ENCODE results near the gene IDH3B.
"Not testable (repeated sequence)": the region's sequence is repeated elsewhere in the genome, so short reads cannot be mapped to it uniquely, and the experiment has no call there.

The IDH3B gene

DNA sequence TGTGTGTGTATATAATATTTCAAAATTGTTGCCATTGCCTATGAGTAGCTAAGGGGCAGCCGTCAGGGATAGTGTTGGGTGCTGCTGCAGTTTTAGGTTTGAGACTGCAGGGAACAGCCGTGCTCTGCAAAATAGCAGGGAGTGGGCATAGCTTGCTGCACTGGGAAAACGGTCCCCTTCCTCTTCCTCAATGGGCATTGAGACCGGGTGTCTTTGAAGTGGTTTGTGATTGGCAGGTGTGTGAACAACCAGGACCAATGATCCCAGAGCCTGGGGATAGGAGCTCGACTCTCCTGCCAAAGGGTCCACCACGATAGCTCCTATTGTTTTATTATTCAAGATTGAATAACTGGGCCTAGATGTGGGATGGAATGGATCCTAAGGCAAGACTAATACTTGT, 23.5 kb upstream of the IDH3B start:
- H3K27ac ChIP-seq (ENCODE audit: low read depth in 2 of 2, low read length in 2 of 2): no peak overlapping the region
- H3K9ac ChIP-seq (ENCODE audit: low read depth in 1 of 2, low read length in 2 of 2): no peak overlapping the region
- H3K27me3 ChIP-seq (ENCODE audit: control insufficient read depth in 2 of 2, insufficient read depth in 2 of 2, low read length in 2 of 2): peaks cover 21 to 35% of the 10 kb centered on the region in 2 donors

GRCh38 chr20:2684817-2685216, 20.8 kb upstream of the IDH3B start:
- H3K27me3 ChIP-seq (ENCODE audit: control insufficient read depth in 2 of 2, insufficient read depth in 2 of 2, low read length in 2 of 2): peaks cover 9 to 15% of the 10 kb centered on the region in 2 donors
- not testable (repeated sequence) for H3K9ac ChIP-seq (ENCODE audit: low read depth in 1 of 2, low read length in 2 of 2); H3K4me1 ChIP-seq (ENCODE audit: control insufficient read depth in 2 of 2, insufficient read depth in 2 of 2, low read length in 2 of 2); H3K4me3 ChIP-seq (ENCODE audit: low read length in 2 of 2); H3K9me3 ChIP-seq (ENCODE audit: control insufficient read depth in 2 of 2, low read length in 2 of 2); H3K27ac ChIP-seq (ENCODE audit: low read depth in 2 of 2, low read length in 2 of 2); H3K36me3 ChIP-seq (ENCODE audit: control insufficient read depth in 2 of 2, insufficient read depth in 2 of 2, low read length in 2 of 2)

More for the DNA sequence above, 23.5 kb upstream of the IDH3B start:
- no peaks in the 10 kb centered on the region for H3K9me3 ChIP-seq (ENCODE audit: control insufficient read depth in 2 of 2, low read length in 2 of 2)
- peaks cover 0 to 6% of the 10 kb centered on the region in 2 donors for H3K4me1 ChIP-seq (ENCODE audit: control insufficient read depth in 2 of 2, insufficient read depth in 2 of 2, low read length in 2 of 2)
- no peak overlapping the region for H3K4me3 ChIP-seq (ENCODE audit: low read length in 2 of 2)
- no peaks in the 10 kb centered on the region for H3K36me3 ChIP-seq (ENCODE audit: control insufficient read depth in 2 of 2, insufficient read depth in 2 of 2, low read length in 2 of 2)

- not testable (repeated sequence) for H3K27ac ChIP-seq (ENCODE audit: low read depth in 2 of 2, low read length in 2 of 2); H3K9me3 ChIP-seq (ENCODE audit: control insufficient read depth in 2 of 2, low read length in 2 of 2); H3K36me3 ChIP-seq (ENCODE audit: control insufficient read depth in 2 of 2, insufficient read depth in 2 of 2, low read length in 2 of 2); H3K27me3 ChIP-seq (ENCODE audit: control insufficient read depth in 2 of 2, insufficient read depth in 2 of 2, low read length in 2 of 2); H3K4me3 ChIP-seq (ENCODE audit: low read length in 2 of 2); H3K4me1 ChIP-seq (ENCODE audit: control insufficient read depth in 2 of 2, insufficient read depth in 2 of 2, low read length in 2 of 2); H3K9ac ChIP-seq (ENCODE audit: low read depth in 1 of 2, low read length in 2 of 2)
These were observed 18.0 kb upstream of the IDH3B start for GRCh38 chr20:2682040-2682439.

GRCh38 chr20:2680046-2680445, 16.0 kb upstream of the IDH3B start:
- no peaks in the 10 kb centered on the region for H3K9me3 ChIP-seq (ENCODE audit: control insufficient read depth in 2 of 2, low read length in 2 of 2)
- no peak overlapping the region for H3K4me3 ChIP-seq (ENCODE audit: low read length in 2 of 2)
- no peaks in the 10 kb centered on the region for H3K4me1 ChIP-seq (ENCODE audit: control insufficient read depth in 2 of 2, insufficient read depth in 2 of 2, low read length in 2 of 2)
- H3K27me3 ChIP-seq (ENCODE audit: control insufficient read depth in 2 of 2, insufficient read depth in 2 of 2, low read length in 2 of 2): no peaks in the 10 kb centered on the region
- H3K27ac ChIP-seq (ENCODE audit: low read depth in 2 of 2, low read length in 2 of 2): no peak overlapping the region
- no peaks in the 10 kb centered on the region for H3K36me3 ChIP-seq (ENCODE audit: control insufficient read depth in 2 of 2, insufficient read depth in 2 of 2, low read length in 2 of 2)
- H3K9ac ChIP-seq (ENCODE audit: low read depth in 1 of 2, low read length in 2 of 2): no peak overlapping the region

GRCh38 chr20:2673453-2673852, 9.4 kb upstream of the IDH3B start:
- H3K4me1 ChIP-seq (ENCODE audit: control insufficient read depth in 2 of 2, insufficient read depth in 2 of 2, low read length in 2 of 2): no peaks in the 10 kb centered on the region
- no peak overlapping the region for H3K27ac ChIP-seq (ENCODE audit: low read depth in 2 of 2, low read length in 2 of 2)
- H3K4me3 ChIP-seq (ENCODE audit: low read length in 2 of 2): no peak overlapping the region
- no peak overlapping the region for H3K9ac ChIP-seq (ENCODE audit: low read depth in 1 of 2, low read length in 2 of 2)
- no peaks in the 10 kb centered on the region for H3K9me3 ChIP-seq (ENCODE audit: control insufficient read depth in 2 of 2, low read length in 2 of 2)
- no peaks in the 10 kb centered on the region for H3K27me3 ChIP-seq (ENCODE audit: control insufficient read depth in 2 of 2, insufficient read depth in 2 of 2, low read length in 2 of 2)
- H3K36me3 ChIP-seq (ENCODE audit: control insufficient read depth in 2 of 2, insufficient read depth in 2 of 2, low read length in 2 of 2): no peaks in the 10 kb centered on the region

GRCh38 chr20:2672446-2672845, 8.4 kb upstream of the IDH3B start:
- no peaks in the 10 kb centered on the region for H3K36me3 ChIP-seq (ENCODE audit: control insufficient read depth in 2 of 2, insufficient read depth in 2 of 2, low read length in 2 of 2)
- no peaks in the 10 kb centered on the region for H3K27me3 ChIP-seq (ENCODE audit: control insufficient read depth in 2 of 2, insufficient read depth in 2 of 2, low read length in 2 of 2)
- H3K9ac ChIP-seq (ENCODE audit: low read depth in 1 of 2, low read length in 2 of 2): no peak overlapping the region
- H3K27ac ChIP-seq (ENCODE audit: low read depth in 2 of 2, low read length in 2 of 2): no peak overlapping the region
- H3K4me1 ChIP-seq (ENCODE audit: control insufficient read depth in 2 of 2, insufficient read depth in 2 of 2, low read length in 2 of 2): no peaks in the 10 kb centered on the region
- no peaks in the 10 kb centered on the region for H3K9me3 ChIP-seq (ENCODE audit: control insufficient read depth in 2 of 2, low read length in 2 of 2)
- no peak overlapping the region for H3K4me3 ChIP-seq (ENCODE audit: low read length in 2 of 2)

DNA sequence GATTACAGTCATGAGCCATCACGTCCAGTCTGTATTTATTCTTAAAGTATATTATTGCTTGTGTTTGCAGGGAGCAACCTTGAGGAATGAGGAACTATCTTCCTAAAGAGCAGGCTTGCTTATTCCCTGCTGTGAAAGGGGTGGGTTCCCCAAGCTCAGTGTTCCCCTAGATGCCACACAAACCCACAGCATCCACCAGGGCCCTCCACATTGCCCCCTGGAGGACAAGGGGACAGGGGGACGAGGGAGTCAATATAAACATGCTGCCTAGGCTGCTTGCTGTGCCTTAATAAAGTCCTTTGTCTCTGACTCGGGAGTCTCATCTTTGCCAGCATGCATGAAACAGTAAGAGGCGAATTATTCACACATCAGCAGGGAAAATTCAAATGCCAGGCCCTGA, 8.0 kb upstream of the IDH3B start:
- H3K4me1 ChIP-seq (ENCODE audit: control insufficient read depth in 2 of 2, insufficient read depth in 2 of 2, low read length in 2 of 2): no peaks in the 10 kb centered on the region
- no peaks in the 10 kb centered on the region for H3K36me3 ChIP-seq (ENCODE audit: control insufficient read depth in 2 of 2, insufficient read depth in 2 of 2, low read length in 2 of 2)
- no peaks in the 10 kb centered on the region for H3K9me3 ChIP-seq (ENCODE audit: control insufficient read depth in 2 of 2, low read length in 2 of 2)
- no peak overlapping the region for H3K4me3 ChIP-seq (ENCODE audit: low read length in 2 of 2)
- no peak overlapping the region for H3K9ac ChIP-seq (ENCODE audit: low read depth in 1 of 2, low read length in 2 of 2)
- no peak overlapping the region for H3K27ac ChIP-seq (ENCODE audit: low read depth in 2 of 2, low read length in 2 of 2)
- no peaks in the 10 kb centered on the region for H3K27me3 ChIP-seq (ENCODE audit: control insufficient read depth in 2 of 2, insufficient read depth in 2 of 2, low read length in 2 of 2)

GRCh38 chr20:2663364-2663886, 591 bp downstream of the IDH3B start:
- no peaks in the 10 kb centered on the region for H3K27me3 ChIP-seq (ENCODE audit: control insufficient read depth in 2 of 2, insufficient read depth in 2 of 2, low read length in 2 of 2)
- H3K4me1 ChIP-seq (ENCODE audit: control insufficient read depth in 2 of 2, insufficient read depth in 2 of 2, low read length in 2 of 2): peaks cover 11 to 13% of the 10 kb centered on the region in 2 donors
- H3K27ac ChIP-seq (ENCODE audit: low read depth in 2 of 2, low read length in 2 of 2): peak overlapping the region; percentile 89 to 91
- peaks cover 34 to 36% of the 10 kb centered on the region in 2 donors for H3K36me3 ChIP-seq (ENCODE audit: control insufficient read depth in 2 of 2, insufficient read depth in 2 of 2, low read length in 2 of 2)
- no peaks in the 10 kb centered on the region for H3K9me3 ChIP-seq (ENCODE audit: control insufficient read depth in 2 of 2, low read length in 2 of 2)
- peak overlapping the region; percentile 88 to 89 for H3K4me3 ChIP-seq (ENCODE audit: low read length in 2 of 2)
- peak overlapping the region; percentile 80 to 82 for H3K9ac ChIP-seq (ENCODE audit: low read depth in 1 of 2, low read length in 2 of 2)

- Histone ChIP-seq H3K4me1 (ENCODE audit: control insufficient read depth in 2 of 2, insufficient read depth in 2 of 2, low read length in 2 of 2) (peaks cover 9 to 11% of the 10 kb centered on the region in 2 donors), H3K4me3 (ENCODE audit: low read length in 2 of 2) (no peak overlapping the region), H3K27me3 (ENCODE audit: control insufficient read depth in 2 of 2, insufficient read depth in 2 of 2, low read length in 2 of 2) (no peaks in the 10 kb centered on the region), H3K9me3 (ENCODE audit: control insufficient read depth in 2 of 2, low read length in 2 of 2) (no peaks in the 10 kb centered on the region), H3K36me3 (ENCODE audit: control insufficient read depth in 2 of 2, insufficient read depth in 2 of 2, low read length in 2 of 2) (peaks cover 72 to 73% of the 10 kb centered on the region in 2 donors), H3K9ac (ENCODE audit: low read depth in 1 of 2, low read length in 2 of 2) (no peak overlapping the region), H3K27ac (ENCODE audit: low read depth in 2 of 2, low read length in 2 of 2) (no peak overlapping the region)
These were observed 4.5 kb downstream of the IDH3B start for GRCh38 chr20:2659547-2659946.

DNA sequence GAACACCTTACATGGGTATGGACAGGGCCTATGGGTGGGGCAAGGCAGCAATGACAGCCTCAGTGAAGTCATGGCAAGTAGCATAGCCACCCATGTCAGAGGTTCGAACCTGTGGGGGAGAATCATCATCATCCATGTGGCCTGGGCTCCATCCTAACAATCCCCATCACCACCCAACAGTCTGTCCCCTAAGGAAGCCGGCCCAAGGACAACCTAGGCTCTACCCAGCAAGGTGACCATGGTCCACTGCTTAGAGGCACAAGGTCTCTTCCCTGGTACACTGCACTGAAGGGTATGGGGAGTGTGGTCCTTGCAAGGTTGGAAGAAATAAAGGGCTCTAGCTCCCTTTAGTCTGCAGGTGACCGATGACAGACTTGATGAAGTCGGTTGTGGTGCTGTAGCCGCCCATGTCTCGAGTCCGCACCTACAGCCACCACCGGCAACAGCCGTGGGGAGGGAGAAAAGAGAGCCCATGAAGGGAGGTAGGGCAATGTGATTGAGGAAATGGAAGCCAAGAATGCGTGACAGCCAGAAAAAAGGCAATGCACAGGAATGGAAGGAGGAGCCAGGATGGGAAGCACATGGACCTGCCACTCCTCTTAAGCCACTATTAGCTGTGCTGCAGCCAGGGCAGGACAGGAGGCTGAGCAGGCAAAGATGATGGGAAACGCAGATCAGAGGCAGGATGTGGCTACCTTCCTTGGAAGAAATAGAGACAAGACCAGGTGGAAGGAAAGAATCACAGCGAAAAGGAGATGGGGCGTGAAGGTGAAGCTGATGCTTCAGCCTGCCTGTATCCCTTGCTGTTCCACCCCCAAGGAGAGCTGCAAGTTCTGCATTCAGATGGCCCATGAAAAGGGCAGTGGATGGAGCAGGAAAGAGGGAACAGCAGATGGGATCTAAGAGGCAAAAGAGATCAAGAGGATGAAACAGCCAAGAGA, 5.3 kb downstream of the IDH3B start:
- Histone ChIP-seq H3K9ac (ENCODE audit: low read depth in 1 of 2, low read length in 2 of 2) (no peak overlapping the region), H3K9me3 (ENCODE audit: control insufficient read depth in 2 of 2, low read length in 2 of 2) (no peaks in the 10 kb centered on the region), H3K4me1 (ENCODE audit: control insufficient read depth in 2 of 2, insufficient read depth in 2 of 2, low read length in 2 of 2) (peaks cover 12 to 13% of the 10 kb centered on the region in 2 donors), H3K4me3 (ENCODE audit: low read length in 2 of 2) (no peak overlapping the region), H3K36me3 (ENCODE audit: control insufficient read depth in 2 of 2, insufficient read depth in 2 of 2, low read length in 2 of 2) (peaks cover 73 to 80% of the 10 kb centered on the region in 2 donors), H3K27ac (ENCODE audit: low read depth in 2 of 2, low read length in 2 of 2) (no peak overlapping the region), H3K27me3 (ENCODE audit: control insufficient read depth in 2 of 2, insufficient read depth in 2 of 2, low read length in 2 of 2) (no peaks in the 10 kb centered on the region)
